Fibroblast of skin of left biceps (primary cell): ENCODE measurements around the gene TGFA.

ENCODE experiments used
- DNase-seq, 2 experiments: peaks; one replicate each; pipeline ENCODE4 v3.0.0-alpha.2; 2013; ENCODE audit warnings: low read depth in 2 of 2

TGFA gene

DNA sequence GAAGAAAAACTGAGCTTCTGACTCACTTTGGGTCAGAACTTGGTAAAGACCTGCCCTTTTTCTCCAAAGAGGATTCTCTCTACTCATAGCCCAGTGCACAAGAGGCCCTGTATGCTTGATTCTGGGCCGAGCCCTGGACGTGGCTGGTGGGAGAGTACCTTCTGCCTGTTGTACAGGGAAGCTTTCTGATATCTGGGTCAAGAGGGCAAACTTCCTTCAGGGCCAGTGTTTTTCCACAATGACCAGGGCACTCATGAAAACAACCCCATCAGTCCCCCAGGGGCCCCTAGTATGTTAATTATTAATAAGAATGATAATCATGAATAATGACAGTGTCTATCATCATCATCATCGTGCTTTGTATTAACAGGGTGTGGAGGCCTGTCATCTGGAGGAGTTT, 90.0 kb downstream of the TGFA start:
- DNase-seq = no peak

DNA sequence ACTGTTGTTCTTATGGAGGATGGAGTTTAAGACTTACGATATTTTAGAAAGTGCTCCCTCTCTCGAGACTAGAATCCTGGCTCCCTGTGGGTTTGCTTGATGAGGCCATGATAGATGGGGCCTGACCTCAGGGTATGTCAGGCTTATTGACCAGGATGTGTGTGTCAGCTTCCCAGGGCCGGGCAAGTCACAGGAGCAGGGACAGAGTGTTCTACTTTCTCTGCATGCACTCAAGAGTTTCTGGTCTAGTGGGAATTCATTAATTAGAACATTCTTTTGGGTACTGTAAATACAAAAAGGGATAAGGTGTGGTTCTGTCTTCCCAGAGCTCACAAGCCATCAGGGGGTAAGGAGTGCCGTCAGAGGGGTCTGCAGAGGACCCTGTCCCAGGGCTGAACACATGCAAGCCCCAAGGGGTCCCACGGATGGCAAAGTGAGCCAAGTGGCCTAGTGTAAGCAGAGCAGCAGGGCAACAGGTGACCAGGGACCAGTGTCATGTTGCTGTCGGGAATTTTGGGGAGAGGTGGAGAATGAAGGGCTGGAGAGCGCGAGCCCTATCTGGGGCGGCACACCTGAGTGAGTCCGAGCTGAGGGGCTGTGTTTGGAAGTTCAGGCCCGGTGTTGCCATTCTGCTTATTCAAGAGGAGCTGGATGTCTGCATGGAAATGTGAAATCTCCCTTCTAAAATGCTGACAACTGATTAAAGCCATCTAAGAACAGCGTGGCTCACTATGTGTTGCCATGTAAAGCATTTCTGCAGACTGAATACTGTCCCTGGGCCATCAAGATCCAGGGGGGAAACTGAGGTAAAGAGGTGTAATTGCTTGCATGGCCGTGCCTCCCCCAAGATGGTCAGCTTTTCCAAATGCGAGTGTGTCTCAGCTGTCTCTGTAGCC, 91.4 kb downstream of the TGFA start:
- DNase-seq = no peak

GRCh38 chr2:70461414-70461813, 92.2 kb downstream of the TGFA start:
- no peak for DNase-seq

DNA sequence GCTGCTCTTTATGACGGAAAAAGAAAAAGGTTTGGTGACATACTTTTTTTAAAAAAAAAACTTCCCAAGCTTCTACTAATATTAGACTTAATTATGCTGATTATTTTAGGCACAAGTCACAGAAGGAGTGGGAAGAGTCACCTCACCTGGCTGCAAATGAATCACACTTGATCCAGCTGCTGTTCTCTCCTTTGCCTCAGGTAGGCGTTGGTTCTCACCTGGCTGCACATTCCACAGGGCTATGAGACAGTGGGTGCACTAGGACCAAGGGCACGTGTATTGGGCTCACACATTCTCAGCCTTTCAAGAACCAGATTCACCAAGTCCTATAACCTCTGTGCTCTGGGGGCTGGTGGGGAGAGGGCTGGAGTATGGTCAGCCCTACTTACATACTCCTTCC, 93.3 kb downstream of the TGFA start:
- DNase-seq = no peak

GRCh38 chr2:70458661-70459060, 95.0 kb downstream of the TGFA start:
- no peak for DNase-seq

GRCh38 chr2:70456585-70457495, 96.8 kb downstream of the TGFA start:
- DNase-seq = no peak

GRCh38 chr2:70454936-70455544, 98.6 kb downstream of the TGFA start:
- DNase-seq = no peak

GRCh38 chr2:70450641-70451250, 102.9 kb downstream of the TGFA start:
- DNase-seq = no peak

- no peak for DNase-seq
These were observed 105.6 kb downstream of the TGFA start for GRCh38 chr2:70448041-70448440.

DNA sequence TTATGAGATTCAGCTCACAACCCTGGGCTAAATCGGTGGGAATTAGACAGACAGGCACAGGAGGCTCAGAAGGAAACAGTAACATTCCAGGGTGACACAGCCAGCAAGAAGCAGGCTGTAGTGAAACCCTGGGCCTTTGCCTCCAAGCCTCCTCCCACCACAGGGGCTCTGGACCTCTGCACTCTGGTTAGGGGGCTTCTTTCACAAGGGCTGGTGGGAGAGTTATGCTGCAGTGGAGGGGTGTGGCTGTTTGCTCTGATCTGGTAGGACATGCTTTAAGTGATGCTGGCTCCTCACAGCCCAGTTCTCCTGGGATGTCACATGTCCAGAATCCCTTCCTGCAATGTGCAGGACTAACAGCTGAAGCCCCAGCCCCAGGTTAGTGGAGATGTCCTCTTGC, 109.9 kb downstream of the TGFA start:
- DNase-seq = no peak

GRCh38 chr2:70443078-70443465, 110.6 kb downstream of the TGFA start:
- DNase-seq = no peak

- DNase-seq = no peak
These were observed 111.1 kb downstream of the TGFA start for GRCh38 chr2:70442301-70443077.

DNA sequence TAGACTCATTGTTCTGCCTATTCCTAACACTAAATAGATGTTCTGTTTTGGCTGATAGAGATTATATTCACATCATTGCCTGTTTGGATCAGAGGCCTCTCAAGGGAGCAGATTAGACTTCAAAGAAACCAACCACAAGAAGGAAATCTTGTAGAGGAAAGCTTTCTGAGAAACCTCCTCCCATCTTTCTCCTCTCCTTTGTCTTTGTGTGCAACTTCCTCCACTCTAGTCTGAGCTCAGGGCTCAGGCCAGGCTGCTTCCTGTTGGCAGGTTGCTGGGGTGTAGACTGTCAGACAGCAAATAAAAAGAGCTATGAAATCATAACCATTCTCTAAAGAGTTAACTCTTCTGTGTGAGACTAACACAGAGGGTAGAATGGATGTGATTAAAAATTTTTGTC, 113.0 kb downstream of the TGFA start:
- no peak for DNase-seq

DNA sequence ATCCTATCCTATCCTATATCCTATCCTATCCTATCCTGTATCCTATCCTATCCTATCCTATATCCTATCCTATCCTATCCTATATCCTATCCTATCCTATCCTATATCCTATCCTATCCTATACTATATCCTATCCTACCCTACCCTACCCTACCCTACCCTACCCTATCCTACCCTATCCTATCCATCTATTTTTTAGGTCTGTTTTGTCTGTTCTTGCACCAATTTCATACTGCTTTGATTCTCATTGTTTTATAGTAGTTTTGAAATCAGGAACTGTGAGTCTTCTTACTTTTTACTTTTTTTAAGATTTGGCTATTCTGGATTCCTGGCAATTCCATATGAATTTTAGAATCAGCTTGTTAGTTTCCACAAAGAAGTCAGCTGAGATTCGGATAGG, 118.5 kb downstream of the TGFA start:
- DNase-seq = no peak

GRCh38 chr2:70433315-70433714, 120.3 kb downstream of the TGFA start:
- no peak for DNase-seq

GRCh38 chr2:70431716-70432347, 121.8 kb downstream of the TGFA start:
- DNase-seq = no peak

DNA sequence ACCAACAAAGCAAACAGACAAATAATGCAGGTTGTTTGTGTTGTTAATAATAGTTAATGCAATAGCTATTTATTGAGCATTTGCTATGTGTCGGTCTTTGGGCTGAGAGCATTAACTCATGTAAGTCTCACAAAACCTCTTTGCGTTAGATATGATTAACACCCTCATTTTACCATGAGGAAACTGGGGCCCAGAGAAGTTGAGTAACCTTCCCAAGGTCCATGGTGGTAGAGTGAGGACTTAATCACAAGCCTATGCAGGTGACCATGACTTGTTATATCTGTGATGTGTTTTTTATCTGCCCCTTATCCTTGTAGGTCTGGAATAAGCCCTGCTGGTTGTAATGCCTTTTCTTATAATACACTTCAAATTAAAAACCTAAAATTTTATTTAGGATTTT, 127.3 kb downstream of the TGFA start:
- DNase-seq = no peak

DNA sequence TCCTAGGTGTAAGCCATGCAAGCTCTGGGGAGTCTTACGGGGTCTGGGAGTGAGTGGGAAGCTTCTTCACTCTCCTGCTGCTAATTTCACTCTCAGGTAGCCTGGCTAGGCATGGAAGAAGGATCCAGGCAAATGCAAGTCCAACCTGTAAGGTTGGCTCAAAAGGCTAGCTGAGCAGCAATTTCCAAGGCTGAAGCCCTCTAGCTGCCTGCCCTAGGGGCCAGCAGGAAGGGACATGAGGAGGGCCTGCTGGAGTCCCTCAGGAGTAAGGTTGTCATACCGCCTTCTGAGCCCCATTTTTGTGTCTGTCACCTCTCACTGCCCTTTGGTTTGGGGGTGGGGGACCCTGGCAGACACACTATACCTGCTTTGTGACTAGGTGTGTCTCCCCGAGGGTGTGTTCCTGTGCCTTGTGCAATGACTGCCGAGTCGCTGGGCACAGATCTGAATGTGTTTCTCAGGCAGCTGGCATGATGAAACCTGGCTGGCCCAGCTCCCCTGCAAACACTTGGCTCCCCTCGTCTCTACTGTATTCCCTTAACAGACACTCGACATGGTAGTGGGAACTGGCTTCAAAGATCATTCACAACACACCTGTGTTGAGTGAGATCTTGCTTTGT, 127.8 kb downstream of the TGFA start:
- no peak for DNase-seq

DNA sequence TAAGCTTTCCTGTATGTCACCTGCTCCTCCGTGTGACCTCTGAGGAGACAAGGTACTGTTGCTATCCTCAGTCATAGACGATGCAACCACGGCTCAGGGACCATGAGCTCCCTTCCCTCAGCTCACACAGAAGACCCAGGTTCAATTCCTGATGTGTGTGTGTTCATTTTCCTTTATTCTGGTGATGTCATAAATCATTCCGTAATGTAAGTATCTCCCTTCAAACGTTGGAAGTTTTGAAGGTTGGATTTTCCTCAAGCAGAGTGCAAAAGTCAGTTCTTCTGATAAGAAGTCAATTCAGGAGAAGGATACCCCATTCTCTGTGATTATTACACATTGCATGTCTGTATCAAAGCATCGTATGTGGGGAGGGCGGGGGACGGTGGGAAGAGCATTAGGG, 132.9 kb downstream of the TGFA start:
- DNase-seq = no peak

- no peak for DNase-seq
These were observed 133.5 kb downstream of the TGFA start for GRCh38 chr2:70420143-70420542.
